K562 (cell line): ENCODE measurements around the gene COG4. TPM values are rescaled to one million over a fixed set of nuclear protein-coding genes. Genes with fewer than 3 reads are reported as not detected.

Experiments used
- BHLHE40 ChIP-seq: IDR thresholded peaks from 2 replicates; pipeline ENCODE4 v1.6.1; 2011; ENCODE audit warnings: low read length, improper control_type of control experiment
- BRD9 ChIP-seq: fragments of 450-650 bp; IDR thresholded peaks from 2 replicates; pipeline ENCODE4 v1.6.1; 2018; ENCODE audit warnings: low read depth; ENCODE audit not compliant: partially characterized antibody
- GATAD2A ChIP-seq: fragments of 450-650 bp; IDR thresholded peaks from 2 replicates; pipeline ENCODE4 v1.6.1; 2017
- MBD2 ChIP-seq: sonication (generic); IDR thresholded peaks from 2 replicates; pipeline ENCODE4 v1.6.1; 2016; ENCODE audit warnings: low read depth, borderline replicate concordance
- NR2C1 ChIP-seq, 2 experiments: fragments of 450-650 bp; IDR thresholded peaks; 2 replicates each; pipeline ENCODE4 v1.6.1; 2017; ENCODE audit warnings: mild to moderate bottlenecking in 2 of 2, antibody characterized with exemption in 1 of 2, inconsistent platforms in 1 of 2, missing compliant biosample characterization in 1 of 2, missing genetic modification characterization in 1 of 2
- NR2F6 ChIP-seq: fragments of 450-650 bp; formaldehyde crosslinking; IDR thresholded peaks from 2 replicates; pipeline ENCODE4 v1.4.0; 2020; ENCODE audit warnings: mild to moderate bottlenecking
- POLR2A ChIP-seq: fragments of 450-650 bp; conservative IDR thresholded peaks from 2 replicates; pipeline ENCODE4 v1.6.1; 2016
- RBM22 ChIP-seq: fragments of 200-400 bp; formaldehyde crosslinking; IDR thresholded peaks from 2 replicates; pipeline ENCODE4 v1.6.1; 2018; ENCODE audit warnings: low read length, low read depth; ENCODE audit not compliant: poor library complexity, severe bottlenecking
- RHOXF2B ChIP-seq: fragments of 250-450 bp; sonication (Bioruptor Pico); conservative IDR thresholded peaks from 2 replicates; pipeline ENCODE4 v1.5.1; 2021
- SIN3A ChIP-seq, 2 experiments: fragments of 150-350 bp in 1 of 2; IDR thresholded peaks; 2 replicates each; pipeline ENCODE4 v1.6.1; 2011 to 2016; ENCODE audit warnings: borderline replicate concordance in 2 of 2, low read depth in 2 of 2, low read length in 2 of 2, mild to moderate bottlenecking in 2 of 2, moderate library complexity in 2 of 2; ENCODE audit not compliant: control insufficient read depth in 1 of 2
- TEAD2 ChIP-seq: fragments of 450-650 bp; IDR thresholded peaks from 2 replicates; pipeline ENCODE4 v1.6.1; 2016; ENCODE audit warnings: missing genetic modification characterization, control low read depth, missing compliant biosample characterization
- ZBED1 ChIP-seq: IDR thresholded peaks from 2 replicates; pipeline ENCODE4 v1.6.1; 2014
- ZFPM2 ChIP-seq: fragments of 250-450 bp; sonication (Bioruptor Pico); IDR thresholded peaks from 2 replicates; pipeline ENCODE4 v1.5.1; 2022; ENCODE audit warnings: mild to moderate bottlenecking
- ZNF121 ChIP-seq: sonication (generic); formaldehyde crosslinking; conservative IDR thresholded peaks from 2 replicates; pipeline ENCODE4 v1.8.0; 2022; ENCODE audit warnings: missing genetic modification reagents
- ZNF174 ChIP-seq: fragments of 250-450 bp; sonication (Bioruptor Pico); IDR thresholded peaks from 2 replicates; pipeline ENCODE4 v1.4.0; 2020; ENCODE audit warnings: mild to moderate bottlenecking
- polyA plus RNA-seq, 8 experiments: library from polyadenylated mRNA; depleted of rRNA in 4 of 8; stranded (reverse) in 5 of 8; unstranded in 3 of 8; fragments of >200 nt; fragmentation: Nextera tagmentation in 2 of 8; fragmentation: Illumina TruSeq in 1 of 8; extraction: Ambion mirVana in 2 of 8; extraction: Trizol in 1 of 8; gene quantifications; 2 replicates each; pipeline versions ENCODE4 v1.2.1 to v1.2.3, GENCODE V29; 2011 to 2014; ENCODE audit warnings: inconsistent platforms in 1 of 8, missing spikeins in 1 of 8
- total RNA-seq, 7 experiments: library from RNA; depleted of rRNA in 6 of 7; stranded (reverse); fragments of >200 nt in 6 of 7; fragmentation: Illumina TruSeq in 2 of 7; extraction: Trizol in 2 of 7; gene quantifications; 2 replicates each; pipeline versions ENCODE4 v1.2.1 to v1.2.3, GENCODE V29; 2011 to 2021; ENCODE audit warnings: low replicate concordance in 1 of 7
- TF ChIP-seq, protein P1 (sequence below): fragments of 450-650 bp; IDR thresholded peaks from 2 replicates; pipeline ENCODE4 v1.6.1; 2016; ENCODE audit warnings: low read depth, mild to moderate bottlenecking, moderate library complexity
- TF ChIP-seq, protein P2 (sequence below), 2 experiments: fragments of 450-650 bp; IDR thresholded peaks; 2 replicates each; pipeline ENCODE4 v1.6.1; 2018; ENCODE audit warnings: mild to moderate bottlenecking in 2 of 2, low read depth in 1 of 2; ENCODE audit not compliant: partially characterized antibody in 2 of 2
- TF ChIP-seq, protein P3 (sequence below): sonication (generic); formaldehyde crosslinking; IDR thresholded peaks from 2 replicates; pipeline ENCODE4 v1.8.0; 2022; ENCODE audit warnings: mild to moderate bottlenecking, missing genetic modification reagents
- TF ChIP-seq, protein P4 (sequence below): sonication (generic); formaldehyde crosslinking; IDR thresholded peaks from 2 replicates; pipeline ENCODE4 v1.8.0; 2022; ENCODE audit warnings: mild to moderate bottlenecking, low read depth, missing genetic modification reagents
- TF ChIP-seq, protein P5 (sequence below): sonication (generic); formaldehyde crosslinking; IDR thresholded peaks from 2 replicates; pipeline ENCODE4 v1.8.1; 2022; ENCODE audit warnings: missing genetic modification reagents

The COG4 gene
- total and polyA plus RNA-seq, 9 of the 15 experiments (the other 6 are each of a cell fraction or from before 2014, with no cell fraction given), result 13.7 to 73.9 (median 44.2) TPM

DNA sequence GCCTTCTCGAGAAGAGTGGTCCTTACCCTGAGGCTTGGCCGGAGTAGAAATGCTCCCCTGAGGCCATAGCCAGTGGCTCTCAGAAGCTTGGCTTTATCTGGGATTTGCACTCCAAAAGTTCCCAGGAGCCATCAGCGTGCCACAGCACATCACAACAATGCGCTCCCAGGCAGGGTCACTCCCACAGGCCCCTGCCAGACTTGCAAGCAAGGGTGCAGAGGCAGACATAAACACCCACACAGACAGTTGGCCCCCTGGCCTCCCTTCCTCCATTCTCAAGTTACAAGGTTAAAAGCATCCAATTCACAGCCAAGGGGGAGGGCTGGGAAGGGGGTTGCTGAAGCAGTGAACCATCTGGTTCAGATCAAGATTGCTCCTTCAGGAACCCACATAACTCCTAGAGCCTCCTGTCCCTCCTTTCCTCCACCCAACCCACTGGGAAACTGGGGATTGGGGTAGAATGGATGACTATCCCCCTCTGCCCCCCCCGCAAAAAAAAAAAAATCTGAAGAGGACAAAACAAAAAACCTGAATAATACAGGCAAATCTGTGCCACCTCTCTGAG lies 86.3 kb downstream of the COG4 start (continued):
- TF ChIP-seq TEAD2 (tag) (no peak), ZNF174 (CRISPR knock-in tag) (no peak), NR2C1 (IDR thresholded peaks at IDR 0.05) (no peak), NR2C1 (tag; IDR thresholded peaks at IDR 0.05) (0 out of 2 replicates have a peak, but pooled peaks have one; percentile 50), BHLHE40 (peak; percentile 66), BRD9 (no peak), RHOXF2B (CRISPR knock-in tag) (no peak), POLR2A (peak; percentile 60; the same call in 1 of the 2 replicates), ZFPM2 (CRISPR knock-in tag) (no peak), ZBED1 (0 out of 2 replicates have a peak, but pooled peaks have one; percentile 57), RBM22 (no peak), SIN3A (IDR thresholded peaks at IDR 0.05; ENCODE audit: borderline replicate concordance in 2 of 2, control insufficient read depth in 1 of 2, low read depth in 2 of 2, low read length in 2 of 2) (0 out of 4 replicates have a peak, but pooled peaks of 1 of the 2 experiments have one; percentile 48), NR2F6 (CRISPR knock-in tag) (no peak), MBD2 (no peak; the same call in 1 of the 2 replicates), ZNF121 (CRISPR knock-in tag) (no peak), GATAD2A (no peak)
- TF ChIP-seq, protein P1, sequence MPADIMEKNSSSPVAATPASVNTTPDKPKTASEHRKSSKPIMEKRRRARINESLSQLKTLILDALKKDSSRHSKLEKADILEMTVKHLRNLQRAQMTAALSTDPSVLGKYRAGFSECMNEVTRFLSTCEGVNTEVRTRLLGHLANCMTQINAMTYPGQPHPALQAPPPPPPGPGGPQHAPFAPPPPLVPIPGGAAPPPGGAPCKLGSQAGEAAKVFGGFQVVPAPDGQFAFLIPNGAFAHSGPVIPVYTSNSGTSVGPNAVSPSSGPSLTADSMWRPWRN, result no peak
- TF ChIP-seq, protein P2, sequence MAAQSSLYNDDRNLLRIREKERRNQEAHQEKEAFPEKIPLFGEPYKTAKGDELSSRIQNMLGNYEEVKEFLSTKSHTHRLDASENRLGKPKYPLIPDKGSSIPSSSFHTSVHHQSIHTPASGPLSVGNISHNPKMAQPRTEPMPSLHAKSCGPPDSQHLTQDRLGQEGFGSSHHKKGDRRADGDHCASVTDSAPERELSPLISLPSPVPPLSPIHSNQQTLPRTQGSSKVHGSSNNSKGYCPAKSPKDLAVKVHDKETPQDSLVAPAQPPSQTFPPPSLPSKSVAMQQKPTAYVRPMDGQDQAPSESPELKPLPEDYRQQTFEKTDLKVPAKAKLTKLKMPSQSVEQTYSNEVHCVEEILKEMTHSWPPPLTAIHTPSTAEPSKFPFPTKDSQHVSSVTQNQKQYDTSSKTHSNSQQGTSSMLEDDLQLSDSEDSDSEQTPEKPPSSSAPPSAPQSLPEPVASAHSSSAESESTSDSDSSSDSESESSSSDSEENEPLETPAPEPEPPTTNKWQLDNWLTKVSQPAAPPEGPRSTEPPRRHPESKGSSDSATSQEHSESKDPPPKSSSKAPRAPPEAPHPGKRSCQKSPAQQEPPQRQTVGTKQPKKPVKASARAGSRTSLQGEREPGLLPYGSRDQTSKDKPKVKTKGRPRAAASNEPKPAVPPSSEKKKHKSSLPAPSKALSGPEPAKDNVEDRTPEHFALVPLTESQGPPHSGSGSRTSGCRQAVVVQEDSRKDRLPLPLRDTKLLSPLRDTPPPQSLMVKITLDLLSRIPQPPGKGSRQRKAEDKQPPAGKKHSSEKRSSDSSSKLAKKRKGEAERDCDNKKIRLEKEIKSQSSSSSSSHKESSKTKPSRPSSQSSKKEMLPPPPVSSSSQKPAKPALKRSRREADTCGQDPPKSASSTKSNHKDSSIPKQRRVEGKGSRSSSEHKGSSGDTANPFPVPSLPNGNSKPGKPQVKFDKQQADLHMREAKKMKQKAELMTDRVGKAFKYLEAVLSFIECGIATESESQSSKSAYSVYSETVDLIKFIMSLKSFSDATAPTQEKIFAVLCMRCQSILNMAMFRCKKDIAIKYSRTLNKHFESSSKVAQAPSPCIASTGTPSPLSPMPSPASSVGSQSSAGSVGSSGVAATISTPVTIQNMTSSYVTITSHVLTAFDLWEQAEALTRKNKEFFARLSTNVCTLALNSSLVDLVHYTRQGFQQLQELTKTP (IDR thresholded peaks at IDR 0.05; ENCODE audit: low read depth in 1 of 2, partially characterized antibody in 2 of 2), result no peak
- TF ChIP-seq, protein P3, sequence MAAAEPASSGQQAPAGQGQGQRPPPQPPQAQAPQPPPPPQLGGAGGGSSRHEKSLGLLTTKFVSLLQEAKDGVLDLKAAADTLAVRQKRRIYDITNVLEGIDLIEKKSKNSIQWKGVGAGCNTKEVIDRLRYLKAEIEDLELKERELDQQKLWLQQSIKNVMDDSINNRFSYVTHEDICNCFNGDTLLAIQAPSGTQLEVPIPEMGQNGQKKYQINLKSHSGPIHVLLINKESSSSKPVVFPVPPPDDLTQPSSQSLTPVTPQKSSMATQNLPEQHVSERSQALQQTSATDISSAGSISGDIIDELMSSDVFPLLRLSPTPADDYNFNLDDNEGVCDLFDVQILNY, result no peak
- TF ChIP-seq, protein P4, sequence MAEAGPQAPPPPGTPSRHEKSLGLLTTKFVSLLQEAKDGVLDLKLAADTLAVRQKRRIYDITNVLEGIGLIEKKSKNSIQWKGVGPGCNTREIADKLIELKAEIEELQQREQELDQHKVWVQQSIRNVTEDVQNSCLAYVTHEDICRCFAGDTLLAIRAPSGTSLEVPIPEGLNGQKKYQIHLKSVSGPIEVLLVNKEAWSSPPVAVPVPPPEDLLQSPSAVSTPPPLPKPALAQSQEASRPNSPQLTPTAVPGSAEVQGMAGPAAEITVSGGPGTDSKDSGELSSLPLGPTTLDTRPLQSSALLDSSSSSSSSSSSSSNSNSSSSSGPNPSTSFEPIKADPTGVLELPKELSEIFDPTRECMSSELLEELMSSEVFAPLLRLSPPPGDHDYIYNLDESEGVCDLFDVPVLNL (CRISPR knock-in tag), result no peak
- TF ChIP-seq, protein P5, sequence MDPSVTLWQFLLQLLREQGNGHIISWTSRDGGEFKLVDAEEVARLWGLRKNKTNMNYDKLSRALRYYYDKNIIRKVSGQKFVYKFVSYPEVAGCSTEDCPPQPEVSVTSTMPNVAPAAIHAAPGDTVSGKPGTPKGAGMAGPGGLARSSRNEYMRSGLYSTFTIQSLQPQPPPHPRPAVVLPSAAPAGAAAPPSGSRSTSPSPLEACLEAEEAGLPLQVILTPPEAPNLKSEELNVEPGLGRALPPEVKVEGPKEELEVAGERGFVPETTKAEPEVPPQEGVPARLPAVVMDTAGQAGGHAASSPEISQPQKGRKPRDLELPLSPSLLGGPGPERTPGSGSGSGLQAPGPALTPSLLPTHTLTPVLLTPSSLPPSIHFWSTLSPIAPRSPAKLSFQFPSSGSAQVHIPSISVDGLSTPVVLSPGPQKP (CRISPR knock-in tag), result no peak
